ENCODE results near the gene MYRIP. TPM values are rescaled to one million over a fixed set of nuclear protein-coding genes. Genes with fewer than 3 reads are reported as not detected.

MYRIP gene
- total RNA-seq, 1 experiment from 2014 or later = 1.6 TPM

DNA sequence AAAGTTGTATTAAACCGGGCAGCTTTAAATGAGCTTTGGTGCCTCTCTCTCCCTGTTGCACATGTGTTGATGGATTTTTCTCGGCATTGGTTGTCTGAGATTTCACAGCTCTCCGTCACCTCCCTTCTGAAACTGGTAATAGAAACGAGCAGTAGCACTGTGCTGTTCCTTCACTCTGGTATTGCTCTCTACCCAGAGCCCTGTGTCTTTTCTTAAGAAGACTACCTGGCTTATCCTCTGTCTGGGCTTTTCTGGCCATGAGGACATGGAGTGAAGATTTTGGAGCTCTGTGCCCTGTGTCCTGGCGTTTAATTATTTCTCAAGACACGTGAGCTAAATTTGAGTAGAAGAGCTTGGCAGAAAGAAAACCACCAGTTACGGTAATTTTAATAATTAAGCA is 290.5 kb downstream of the MYRIP start:
- DNase-seq (ENCODE audit: low spot score) = no peak
- H3K4me1 Mint-ChIP-seq = peaks cover 15% of the 10 kb centered on the region
- ChIA-PET CTCF (interaction anchor here (1.2 kb wide), 1 partner anchor 375 kb away, joined by 3 read pairs; no protein-coding TSS in a partner anchor), POLR2A (no interaction called here)
- H3K9me3 Mint-ChIP-seq = peaks cover 16% of the 10 kb centered on the region
- no peak overlapping the region for H3K4me3 Mint-ChIP-seq
- ATAC-seq = no peak
- TF ChIP-seq, protein P1, sequence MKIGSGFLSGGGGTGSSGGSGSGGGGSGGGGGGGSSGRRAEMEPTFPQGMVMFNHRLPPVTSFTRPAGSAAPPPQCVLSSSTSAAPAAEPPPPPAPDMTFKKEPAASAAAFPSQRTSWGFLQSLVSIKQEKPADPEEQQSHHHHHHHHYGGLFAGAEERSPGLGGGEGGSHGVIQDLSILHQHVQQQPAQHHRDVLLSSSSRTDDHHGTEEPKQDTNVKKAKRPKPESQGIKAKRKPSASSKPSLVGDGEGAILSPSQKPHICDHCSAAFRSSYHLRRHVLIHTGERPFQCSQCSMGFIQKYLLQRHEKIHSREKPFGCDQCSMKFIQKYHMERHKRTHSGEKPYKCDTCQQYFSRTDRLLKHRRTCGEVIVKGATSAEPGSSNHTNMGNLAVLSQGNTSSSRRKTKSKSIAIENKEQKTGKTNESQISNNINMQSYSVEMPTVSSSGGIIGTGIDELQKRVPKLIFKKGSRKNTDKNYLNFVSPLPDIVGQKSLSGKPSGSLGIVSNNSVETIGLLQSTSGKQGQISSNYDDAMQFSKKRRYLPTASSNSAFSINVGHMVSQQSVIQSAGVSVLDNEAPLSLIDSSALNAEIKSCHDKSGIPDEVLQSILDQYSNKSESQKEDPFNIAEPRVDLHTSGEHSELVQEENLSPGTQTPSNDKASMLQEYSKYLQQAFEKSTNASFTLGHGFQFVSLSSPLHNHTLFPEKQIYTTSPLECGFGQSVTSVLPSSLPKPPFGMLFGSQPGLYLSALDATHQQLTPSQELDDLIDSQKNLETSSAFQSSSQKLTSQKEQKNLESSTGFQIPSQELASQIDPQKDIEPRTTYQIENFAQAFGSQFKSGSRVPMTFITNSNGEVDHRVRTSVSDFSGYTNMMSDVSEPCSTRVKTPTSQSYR (CRISPR knock-in tag; IDR thresholded peaks at IDR 0.05) = no peak
- no peak for TF ChIP-seq CREB1 (CRISPR knock-in tag; IDR thresholded peaks at IDR 0.05)
- no peak for TF ChIP-seq SMAD3 (CRISPR knock-in tag; IDR thresholded peaks at IDR 0.05; ENCODE audit: borderline replicate concordance)
- TF ChIP-seq, protein P2, sequence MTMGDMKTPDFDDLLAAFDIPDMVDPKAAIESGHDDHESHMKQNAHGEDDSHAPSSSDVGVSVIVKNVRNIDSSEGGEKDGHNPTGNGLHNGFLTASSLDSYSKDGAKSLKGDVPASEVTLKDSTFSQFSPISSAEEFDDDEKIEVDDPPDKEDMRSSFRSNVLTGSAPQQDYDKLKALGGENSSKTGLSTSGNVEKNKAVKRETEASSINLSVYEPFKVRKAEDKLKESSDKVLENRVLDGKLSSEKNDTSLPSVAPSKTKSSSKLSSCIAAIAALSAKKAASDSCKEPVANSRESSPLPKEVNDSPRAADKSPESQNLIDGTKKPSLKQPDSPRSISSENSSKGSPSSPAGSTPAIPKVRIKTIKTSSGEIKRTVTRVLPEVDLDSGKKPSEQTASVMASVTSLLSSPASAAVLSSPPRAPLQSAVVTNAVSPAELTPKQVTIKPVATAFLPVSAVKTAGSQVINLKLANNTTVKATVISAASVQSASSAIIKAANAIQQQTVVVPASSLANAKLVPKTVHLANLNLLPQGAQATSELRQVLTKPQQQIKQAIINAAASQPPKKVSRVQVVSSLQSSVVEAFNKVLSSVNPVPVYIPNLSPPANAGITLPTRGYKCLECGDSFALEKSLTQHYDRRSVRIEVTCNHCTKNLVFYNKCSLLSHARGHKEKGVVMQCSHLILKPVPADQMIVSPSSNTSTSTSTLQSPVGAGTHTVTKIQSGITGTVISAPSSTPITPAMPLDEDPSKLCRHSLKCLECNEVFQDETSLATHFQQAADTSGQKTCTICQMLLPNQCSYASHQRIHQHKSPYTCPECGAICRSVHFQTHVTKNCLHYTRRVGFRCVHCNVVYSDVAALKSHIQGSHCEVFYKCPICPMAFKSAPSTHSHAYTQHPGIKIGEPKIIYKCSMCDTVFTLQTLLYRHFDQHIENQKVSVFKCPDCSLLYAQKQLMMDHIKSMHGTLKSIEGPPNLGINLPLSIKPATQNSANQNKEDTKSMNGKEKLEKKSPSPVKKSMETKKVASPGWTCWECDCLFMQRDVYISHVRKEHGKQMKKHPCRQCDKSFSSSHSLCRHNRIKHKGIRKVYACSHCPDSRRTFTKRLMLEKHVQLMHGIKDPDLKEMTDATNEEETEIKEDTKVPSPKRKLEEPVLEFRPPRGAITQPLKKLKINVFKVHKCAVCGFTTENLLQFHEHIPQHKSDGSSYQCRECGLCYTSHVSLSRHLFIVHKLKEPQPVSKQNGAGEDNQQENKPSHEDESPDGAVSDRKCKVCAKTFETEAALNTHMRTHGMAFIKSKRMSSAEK (CRISPR knock-in tag; IDR thresholded peaks at IDR 0.05; ENCODE audit: borderline replicate concordance) = no peak
- TF ChIP-seq, protein P3, sequence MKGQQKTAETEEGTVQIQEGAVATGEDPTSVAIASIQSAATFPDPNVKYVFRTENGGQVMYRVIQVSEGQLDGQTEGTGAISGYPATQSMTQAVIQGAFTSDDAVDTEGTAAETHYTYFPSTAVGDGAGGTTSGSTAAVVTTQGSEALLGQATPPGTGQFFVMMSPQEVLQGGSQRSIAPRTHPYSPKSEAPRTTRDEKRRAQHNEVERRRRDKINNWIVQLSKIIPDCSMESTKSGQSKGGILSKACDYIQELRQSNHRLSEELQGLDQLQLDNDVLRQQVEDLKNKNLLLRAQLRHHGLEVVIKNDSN (CRISPR knock-in tag; IDR thresholded peaks at IDR 0.05) = no peak
- TF ChIP-seq, protein P4, sequence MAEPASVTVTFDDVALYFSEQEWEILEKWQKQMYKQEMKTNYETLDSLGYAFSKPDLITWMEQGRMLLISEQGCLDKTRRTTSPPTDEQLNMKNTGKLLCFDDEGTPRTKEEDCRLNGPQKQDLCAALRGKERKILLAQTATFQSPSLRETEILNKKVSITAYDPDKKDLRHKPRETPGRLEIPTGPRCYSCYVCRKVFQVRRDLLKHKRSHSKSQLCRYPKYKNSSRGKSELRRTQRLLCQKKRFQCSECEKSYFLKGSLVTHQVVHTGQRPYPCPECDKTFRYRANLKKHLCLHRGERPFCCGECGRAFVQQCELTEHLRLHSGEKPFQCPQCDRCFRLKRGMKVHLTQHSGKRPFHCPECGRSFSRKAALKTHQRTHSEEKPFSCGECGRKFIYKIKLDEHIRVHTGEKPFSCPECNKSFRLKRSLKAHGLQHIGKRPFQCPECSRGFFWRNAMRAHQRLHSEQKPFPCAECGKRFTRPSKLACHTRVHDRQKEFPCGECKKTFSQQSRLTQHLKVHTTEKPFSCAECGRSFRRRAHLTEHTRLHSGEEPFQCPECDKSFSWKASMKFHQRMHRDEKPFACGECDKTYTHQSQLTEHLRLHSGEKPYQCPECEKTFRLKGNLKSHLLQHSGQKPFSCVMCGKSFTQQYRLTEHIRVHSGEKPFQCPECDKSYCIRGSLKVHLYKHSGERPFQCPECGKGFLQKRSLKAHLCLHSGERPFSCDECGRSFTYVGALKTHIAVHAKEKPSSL (CRISPR knock-in tag; conservative IDR thresholded peaks at IDR 0.05) = no peak
- TF ChIP-seq CREM (CRISPR knock-in tag; IDR thresholded peaks at IDR 0.05) = no peak
- TF ChIP-seq, protein P5, sequence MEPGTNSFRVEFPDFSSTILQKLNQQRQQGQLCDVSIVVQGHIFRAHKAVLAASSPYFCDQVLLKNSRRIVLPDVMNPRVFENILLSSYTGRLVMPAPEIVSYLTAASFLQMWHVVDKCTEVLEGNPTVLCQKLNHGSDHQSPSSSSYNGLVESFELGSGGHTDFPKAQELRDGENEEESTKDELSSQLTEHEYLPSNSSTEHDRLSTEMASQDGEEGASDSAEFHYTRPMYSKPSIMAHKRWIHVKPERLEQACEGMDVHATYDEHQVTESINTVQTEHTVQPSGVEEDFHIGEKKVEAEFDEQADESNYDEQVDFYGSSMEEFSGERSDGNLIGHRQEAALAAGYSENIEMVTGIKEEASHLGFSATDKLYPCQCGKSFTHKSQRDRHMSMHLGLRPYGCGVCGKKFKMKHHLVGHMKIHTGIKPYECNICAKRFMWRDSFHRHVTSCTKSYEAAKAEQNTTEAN (CRISPR knock-in tag; IDR thresholded peaks at IDR 0.05) = no peak
- TF ChIP-seq GTF2I (CRISPR knock-in tag; conservative IDR thresholded peaks at IDR 0.05) = no peak
- H3K36me3 Mint-ChIP-seq = no peaks in the 10 kb centered on the region
- no peaks in the 10 kb centered on the region for H3K27me3 Mint-ChIP-seq (ENCODE audit: low read depth)
- H3K27ac Mint-ChIP-seq = no peak overlapping the region

DNA sequence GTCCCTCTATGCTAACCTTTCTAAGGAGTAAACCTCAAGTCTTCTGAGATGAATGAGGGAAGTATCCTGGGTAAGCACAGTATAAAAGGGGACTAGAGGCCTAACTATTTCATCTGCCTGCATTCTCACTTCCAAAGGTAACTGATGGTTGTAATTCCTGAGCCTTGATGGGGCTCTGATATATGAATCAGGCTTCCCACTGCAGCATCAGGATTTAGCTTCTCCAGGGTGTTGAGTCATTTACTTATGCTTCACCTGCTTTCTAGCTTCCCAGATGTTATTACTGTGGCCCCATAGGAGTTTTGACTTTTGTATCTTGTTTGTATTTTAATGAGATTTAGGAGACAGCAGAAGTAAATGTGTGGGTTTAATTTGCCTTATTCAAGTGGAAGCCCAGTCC is 292.8 kb downstream of the MYRIP start:
- Mint-ChIP-seq H3K27me3 (ENCODE audit: low read depth) (no peaks in the 10 kb centered on the region), H3K4me3 (no peak overlapping the region), H3K27ac (no peak overlapping the region), H3K36me3 (no peaks in the 10 kb centered on the region), H3K9me3 (peaks cover 16% of the 10 kb centered on the region), H3K4me1 (peaks cover 15% of the 10 kb centered on the region)
- POLR2A ChIA-PET = no interaction called here
- no peak for DNase-seq (ENCODE audit: low spot score)
- ATAC-seq = no peak
- TF ChIP-seq, protein P4 (CRISPR knock-in tag; conservative IDR thresholded peaks at IDR 0.05) = no peak
- TF ChIP-seq, protein P6, sequence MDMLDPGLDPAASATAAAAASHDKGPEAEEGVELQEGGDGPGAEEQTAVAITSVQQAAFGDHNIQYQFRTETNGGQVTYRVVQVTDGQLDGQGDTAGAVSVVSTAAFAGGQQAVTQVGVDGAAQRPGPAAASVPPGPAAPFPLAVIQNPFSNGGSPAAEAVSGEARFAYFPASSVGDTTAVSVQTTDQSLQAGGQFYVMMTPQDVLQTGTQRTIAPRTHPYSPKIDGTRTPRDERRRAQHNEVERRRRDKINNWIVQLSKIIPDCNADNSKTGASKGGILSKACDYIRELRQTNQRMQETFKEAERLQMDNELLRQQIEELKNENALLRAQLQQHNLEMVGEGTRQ (CRISPR knock-in tag; IDR thresholded peaks at IDR 0.05) = no peak
- no peak for TF ChIP-seq ETV6 (CRISPR knock-in tag; IDR thresholded peaks at IDR 0.05)
- CTCF ChIA-PET = no interaction called here
